DND-41 (cell line): Measurements from ENCODE around the gene TCEAL9.

Experiments
- EZH2 ChIP-seq: IDR thresholded peaks from 3 replicates; pipeline ENCODE4 v1.6.1; 2012; ENCODE audit warnings: borderline replicate concordance, low read depth, mild to moderate bottlenecking, moderate library complexity, low read length, inconsistent platforms; ENCODE audit not compliant: severe bottlenecking
- TF ChIP-seq, protein P1 (sequence below): IDR thresholded peaks from 2 replicates; pipeline ENCODE4 v1.5.1; 2012; ENCODE audit warnings: borderline replicate concordance, low read length, moderate library complexity, mild to moderate bottlenecking; ENCODE audit not compliant: poor library complexity, severe bottlenecking; ENCODE audit errors: extremely low read depth

DNA sequence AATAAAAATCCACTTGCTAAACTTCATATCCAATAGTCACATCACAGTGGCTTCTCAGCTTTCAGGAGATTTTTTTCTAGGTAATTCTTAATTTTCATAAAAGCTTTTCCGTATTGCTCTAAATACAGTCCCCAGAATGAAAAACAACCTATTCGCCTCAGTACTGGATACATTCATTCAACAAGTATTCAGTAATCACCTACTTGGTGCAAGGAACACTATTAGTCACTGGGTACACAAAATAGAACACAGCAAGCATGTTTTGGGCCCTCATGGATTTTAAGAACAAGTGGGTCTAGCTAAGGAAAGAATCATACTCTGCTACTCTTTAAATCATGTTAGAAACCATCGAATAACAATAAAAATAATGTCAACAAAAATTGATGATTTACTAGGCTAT lies 17.3 kb downstream of the TCEAL9 start:
- TF ChIP-seq, protein P1, sequence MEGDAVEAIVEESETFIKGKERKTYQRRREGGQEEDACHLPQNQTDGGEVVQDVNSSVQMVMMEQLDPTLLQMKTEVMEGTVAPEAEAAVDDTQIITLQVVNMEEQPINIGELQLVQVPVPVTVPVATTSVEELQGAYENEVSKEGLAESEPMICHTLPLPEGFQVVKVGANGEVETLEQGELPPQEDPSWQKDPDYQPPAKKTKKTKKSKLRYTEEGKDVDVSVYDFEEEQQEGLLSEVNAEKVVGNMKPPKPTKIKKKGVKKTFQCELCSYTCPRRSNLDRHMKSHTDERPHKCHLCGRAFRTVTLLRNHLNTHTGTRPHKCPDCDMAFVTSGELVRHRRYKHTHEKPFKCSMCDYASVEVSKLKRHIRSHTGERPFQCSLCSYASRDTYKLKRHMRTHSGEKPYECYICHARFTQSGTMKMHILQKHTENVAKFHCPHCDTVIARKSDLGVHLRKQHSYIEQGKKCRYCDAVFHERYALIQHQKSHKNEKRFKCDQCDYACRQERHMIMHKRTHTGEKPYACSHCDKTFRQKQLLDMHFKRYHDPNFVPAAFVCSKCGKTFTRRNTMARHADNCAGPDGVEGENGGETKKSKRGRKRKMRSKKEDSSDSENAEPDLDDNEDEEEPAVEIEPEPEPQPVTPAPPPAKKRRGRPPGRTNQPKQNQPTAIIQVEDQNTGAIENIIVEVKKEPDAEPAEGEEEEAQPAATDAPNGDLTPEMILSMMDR = no peak
- no peak for TF ChIP-seq EZH2
